Measurements from ENCODE around the gene MEIOC. TPM values are rescaled to one million over a fixed set of nuclear protein-coding genes. Genes with fewer than 3 reads are reported as not detected.

MEIOC gene
- total and polyA plus RNA-seq, 9 of the 15 experiments (the other 6 are each of a cell fraction or from before 2014, with no cell fraction given), result 0.04 to 0.23 (median 0.06) TPM; not detected in 5

GRCh38 chr17:44708401-44709263 lies 52.4 kb downstream of the MEIOC start, which contains the start of gene DBF4B (continued):
- TF ChIP-seq ELF4 (CRISPR knock-in tag; IDR thresholded peaks at IDR 0.05) (no peak), FOXK1 (CRISPR knock-in tag; IDR thresholded peaks at IDR 0.05; ENCODE audit: borderline replicate concordance) (peak; percentile 83), MYNN (IDR thresholded peaks at IDR 0.05) (no peak), MYNN (CRISPR knock-in tag; IDR thresholded peaks at IDR 0.05) (no peak), ZNF384 (IDR thresholded peaks at IDR 0.05; ENCODE audit: low read depth, low read length) (no peak), HDGF (IDR thresholded peaks at IDR 0.05) (peak; percentile 46; the same call in 1 of the 2 replicates), MYBL2 (IDR thresholded peaks at IDR 0.05; ENCODE audit: low read depth) (peak; percentile 92), MYBL2 (CRISPR knock-in tag; IDR thresholded peaks at IDR 0.05; ENCODE audit: borderline replicate concordance) (no peak), ZNF444 (CRISPR knock-in tag; IDR thresholded peaks at IDR 0.05) (no peak), ETV5 (CRISPR knock-in tag; IDR thresholded peaks at IDR 0.05; ENCODE audit: low read depth) (peak; percentile 15; the same call in 1 of the 2 replicates), BACH1 (tag; IDR thresholded peaks at IDR 0.05) (no peak; the same call in 1 of the 2 replicates), FOXK2 (conservative IDR thresholded peaks at IDR 0.05 in 1 of 2, IDR thresholded peaks at IDR 0.05 in 1 of 2; ENCODE audit: low read depth in 2 of 2) (peak; percentile 7 to 55; a peak in 2 of 4 replicates), KDM4B (IDR thresholded peaks at IDR 0.05; ENCODE audit: borderline replicate concordance in 2 of 2, low read depth in 1 of 2) (no peak), RHOXF2B (CRISPR knock-in tag; conservative IDR thresholded peaks at IDR 0.05) (no peak), ZNF175 (CRISPR knock-in tag; IDR thresholded peaks at IDR 0.05; ENCODE audit: low read depth) (no peak), MCM7 (IDR thresholded peaks at IDR 0.05) (peak in 1 of 2 experiments; percentile 99; a peak in 2 of 4 replicates), KHSRP (IDR thresholded peaks at IDR 0.05) (no peak), ILK (tag; IDR thresholded peaks at IDR 0.05; ENCODE audit: borderline replicate concordance, low read depth) (no peak), YY1 (IDR thresholded peaks at IDR 0.05; ENCODE audit: borderline replicate concordance in 1 of 3, control insufficient read depth in 1 of 3, extremely low read depth in 1 of 3, insufficient read depth in 3 of 3, insufficient read length in 1 of 3, insufficient replicate concordance in 2 of 3, low read depth in 1 of 3, low read length in 2 of 3) (peak in 2 of 3 experiments; percentile 23 to 40), GTF3C2 (IDR thresholded peaks at IDR 0.05; ENCODE audit: borderline replicate concordance, extremely low read depth, insufficient read length) (no peak), HMGXB4 (CRISPR knock-in tag; IDR thresholded peaks at IDR 0.05) (no peak), RFX5 (IDR thresholded peaks at IDR 0.05; ENCODE audit: low read depth, low read length) (no peak)

Measured in K562 (cell line).